ENCODE data around the gene CDC7. TPM values are rescaled to one million over a fixed set of nuclear protein-coding genes. Genes with fewer than 3 reads are reported as not detected.

CDC7 gene
- total RNA-seq, 1 donor from 2014 or later, result 21.3 TPM

- no peak for DNase-seq (ENCODE audit: low spot score)
- Mint-ChIP-seq H3K27ac (ENCODE audit: unreplicated experiment) (no peak overlapping the region), H3K27me3 (ENCODE audit: unreplicated experiment) (no peaks in the 10 kb centered on the region), H3K4me3 (ENCODE audit: unreplicated experiment) (no peak overlapping the region), H3K36me3 (ENCODE audit: low read depth, unreplicated experiment) (no peaks in the 10 kb centered on the region), H3K4me1 (ENCODE audit: unreplicated experiment) (peaks cover 30% of the 10 kb centered on the region), H3K9me3 (ENCODE audit: unreplicated experiment) (no peaks in the 10 kb centered on the region)
- no peak for TF ChIP-seq CTCF (IDR thresholded peaks at IDR 0.05; ENCODE audit: unreplicated experiment)
Measured at GRCh38 chr1:91503332-91503900, 2.8 kb downstream of the CDC7 start.

DNA sequence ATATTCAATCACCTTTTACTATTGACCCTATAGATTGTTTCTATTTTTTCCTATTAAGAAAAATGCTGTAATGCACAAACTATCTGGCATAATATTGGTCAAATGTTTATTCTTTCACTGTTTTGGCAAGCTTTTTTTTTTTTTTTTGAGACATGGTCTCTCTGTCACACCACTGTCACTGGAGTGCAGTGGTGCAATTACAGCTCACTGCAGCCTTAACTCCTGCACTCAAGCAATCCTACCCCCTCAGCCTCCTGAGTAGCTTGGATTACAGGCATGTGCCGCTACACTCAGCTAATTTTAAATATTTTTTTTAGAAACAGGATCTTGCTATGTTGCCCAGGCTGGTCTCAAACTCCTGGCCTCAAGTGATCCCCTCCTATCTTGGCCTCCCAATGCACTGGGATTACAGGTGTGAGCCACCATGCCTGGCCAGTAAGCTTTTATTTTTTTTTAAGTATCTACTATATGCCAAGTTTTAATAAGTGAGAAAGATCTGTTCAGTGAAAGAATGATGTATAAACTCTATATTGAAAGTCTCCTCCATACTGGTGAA, 3.4 kb downstream of the CDC7 start:
- no peak for TF ChIP-seq CTCF (IDR thresholded peaks at IDR 0.05; ENCODE audit: unreplicated experiment)
- H3K4me3 Mint-ChIP-seq (ENCODE audit: unreplicated experiment), result no peak overlapping the region
- no peak overlapping the region for H3K27ac Mint-ChIP-seq (ENCODE audit: unreplicated experiment)
- peaks cover 37% of the 10 kb centered on the region for H3K4me1 Mint-ChIP-seq (ENCODE audit: unreplicated experiment)
- no peaks in the 10 kb centered on the region for H3K36me3 Mint-ChIP-seq (ENCODE audit: low read depth, unreplicated experiment)
- no peaks in the 10 kb centered on the region for H3K9me3 Mint-ChIP-seq (ENCODE audit: unreplicated experiment)
- DNase-seq (ENCODE audit: low spot score), result no peak
- H3K27me3 Mint-ChIP-seq (ENCODE audit: unreplicated experiment), result peaks cover 1% of the 10 kb centered on the region

DNA sequence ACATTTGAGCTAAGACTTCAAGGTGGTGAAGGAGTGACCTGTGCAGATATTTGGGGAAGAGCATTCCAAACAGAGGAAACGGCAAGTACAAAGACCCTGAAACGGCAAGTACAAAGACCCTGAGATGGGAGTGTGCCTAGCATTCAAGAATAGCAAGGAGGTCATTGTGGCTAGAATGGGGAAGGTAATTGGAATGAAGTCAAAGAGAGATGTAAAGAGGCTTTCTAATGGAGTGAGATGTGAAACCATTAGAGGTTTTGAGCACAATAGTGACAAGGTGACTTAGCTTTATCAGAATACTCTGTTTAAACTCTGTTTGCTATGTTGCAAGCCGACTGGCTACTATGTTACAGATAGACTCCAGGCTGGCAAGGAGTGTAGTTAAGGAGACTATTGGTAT, 4.4 kb downstream of the CDC7 start:
- H3K27me3 Mint-ChIP-seq (ENCODE audit: unreplicated experiment), result peaks cover 1% of the 10 kb centered on the region
- DNase-seq (ENCODE audit: low spot score), result no peak
- no peak overlapping the region for H3K4me3 Mint-ChIP-seq (ENCODE audit: unreplicated experiment)
- peak overlapping the region; percentile 6 for H3K27ac Mint-ChIP-seq (ENCODE audit: unreplicated experiment)
- peaks cover 45% of the 10 kb centered on the region for H3K4me1 Mint-ChIP-seq (ENCODE audit: unreplicated experiment)
- no peaks in the 10 kb centered on the region for H3K36me3 Mint-ChIP-seq (ENCODE audit: low read depth, unreplicated experiment)
- no peaks in the 10 kb centered on the region for H3K9me3 Mint-ChIP-seq (ENCODE audit: unreplicated experiment)
- TF ChIP-seq CTCF (IDR thresholded peaks at IDR 0.05; ENCODE audit: unreplicated experiment), result no peak

GRCh38 chr1:91506071-91506470, 5.4 kb downstream of the CDC7 start:
- H3K27ac Mint-ChIP-seq (ENCODE audit: unreplicated experiment), result peak overlapping the region; percentile 15
- no peak for DNase-seq (ENCODE audit: low spot score)
- peaks cover 53% of the 10 kb centered on the region for H3K4me1 Mint-ChIP-seq (ENCODE audit: unreplicated experiment)
- no peak for TF ChIP-seq CTCF (IDR thresholded peaks at IDR 0.05; ENCODE audit: unreplicated experiment)
- H3K4me3 Mint-ChIP-seq (ENCODE audit: unreplicated experiment), result no peak overlapping the region
- H3K9me3 Mint-ChIP-seq (ENCODE audit: unreplicated experiment), result no peaks in the 10 kb centered on the region
- no peaks in the 10 kb centered on the region for H3K36me3 Mint-ChIP-seq (ENCODE audit: low read depth, unreplicated experiment)
- peaks cover 1% of the 10 kb centered on the region for H3K27me3 Mint-ChIP-seq (ENCODE audit: unreplicated experiment)

- Mint-ChIP-seq H3K4me1 (ENCODE audit: unreplicated experiment) (peaks cover 47% of the 10 kb centered on the region), H3K27me3 (ENCODE audit: unreplicated experiment) (peaks cover 1% of the 10 kb centered on the region), H3K9me3 (ENCODE audit: unreplicated experiment) (no peaks in the 10 kb centered on the region), H3K36me3 (ENCODE audit: low read depth, unreplicated experiment) (no peaks in the 10 kb centered on the region), H3K4me3 (ENCODE audit: unreplicated experiment) (no peak overlapping the region), H3K27ac (ENCODE audit: unreplicated experiment) (no peak overlapping the region)
- TF ChIP-seq CTCF (IDR thresholded peaks at IDR 0.05; ENCODE audit: unreplicated experiment), result no peak
- no peak for DNase-seq (ENCODE audit: low spot score)
Measured at GRCh38 chr1:91507328-91507727, 6.7 kb downstream of the CDC7 start.
